Measurements from ENCODE around the gene TBC1D9. TPM values are rescaled to one million over a fixed set of nuclear protein-coding genes. Genes with fewer than 3 reads are reported as not detected.

TBC1D9 gene
- total and polyA plus RNA-seq, 2 donors (not counting 1 experiment from before 2014, with no cell fraction given) = 48.9 to 235 TPM

DNA sequence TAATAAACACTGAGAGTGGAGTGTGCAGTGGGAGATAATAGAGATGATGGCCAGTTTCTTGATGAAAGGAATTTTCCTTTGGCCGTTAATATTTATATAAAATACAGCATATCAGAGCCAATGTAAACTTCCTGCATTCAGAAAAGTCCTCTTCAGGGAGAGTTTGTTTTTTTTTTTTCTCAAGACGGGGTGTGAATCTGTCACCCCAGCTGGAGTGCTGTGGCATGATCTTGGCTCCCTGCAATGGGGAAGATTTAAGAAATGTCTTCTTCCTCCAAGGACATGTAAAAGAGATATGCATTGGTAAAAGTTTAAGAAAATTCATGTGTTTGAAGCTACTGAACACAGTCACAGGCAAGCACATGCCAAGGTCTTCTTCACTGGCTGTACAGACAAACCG lies 25.4 kb upstream of the TBC1D9 start:
- no peak overlapping the region for H3K9ac ChIP-seq (ENCODE audit: low read length)
- POLR2A ChIA-PET = interaction anchor here (0.6 kb wide), 1 partner anchor 36 kb away, joined by 3 read pairs; no protein-coding TSS in a partner anchor
- ATAC-seq (ENCODE audit: low read depth) = no peak
- H3K4me2 ChIP-seq (replicated peaks; ENCODE audit: low read depth, low read length, poor library complexity, severe bottlenecking) = no peak overlapping the region
- no peaks in the 10 kb centered on the region for H3K9me3 Mint-ChIP-seq (ENCODE audit: insufficient read depth)
- H3K4me1 Mint-ChIP-seq = peaks cover 31% of the 10 kb centered on the region
- WGBS (ENCODE audit: insufficient coverage) = no CpG with 5 or more reads among the region's 3 CpGs
- H3K27me3 ChIP-seq (replicated peaks in 1 of 4; ENCODE audit: control extremely low read depth in 1 of 4, control insufficient read depth in 3 of 4, insufficient read depth in 4 of 4, low read length in 3 of 4) = no peaks in the 10 kb centered on the region
- H3K4me3 Mint-ChIP-seq = no peak overlapping the region
- peak overlapping the region; percentile 32 for H3K27ac Mint-ChIP-seq
- peaks cover 6 to 8% of the 10 kb centered on the region in 2 donors for H3K4me1 ChIP-seq (ENCODE audit: control insufficient read depth in 2 of 2, insufficient read depth in 2 of 2, low read length in 2 of 2)
- no peak overlapping the region for H3K4me3 ChIP-seq (ENCODE audit: control extremely low read depth in 1 of 5, extremely low read depth in 1 of 5, insufficient read depth in 1 of 5, low read depth in 2 of 5, low read length in 4 of 5)
- H2AFZ ChIP-seq (ENCODE audit: insufficient read depth, low read depth, low read length, poor library complexity, severe bottlenecking) = no peak overlapping the region
- no peaks in the 10 kb centered on the region for H3K27me3 Mint-ChIP-seq
- H4K20me1 ChIP-seq (ENCODE audit: control insufficient read depth, insufficient read depth, low read length, poor library complexity, severe bottlenecking) = no peaks in the 10 kb centered on the region
- no peak for DNase-seq
- H3K9me3 ChIP-seq (ENCODE audit: control extremely low read depth in 1 of 3, control insufficient read depth in 2 of 3, insufficient read depth in 1 of 3, low read length in 2 of 3) = no peaks in the 10 kb centered on the region
- CTCF ChIA-PET = no interaction called here
- H3K36me3 ChIP-seq (replicated peaks in 1 of 2; ENCODE audit: control extremely low read depth in 1 of 2, control insufficient read depth in 1 of 2, extremely low read depth in 1 of 2, insufficient read depth in 2 of 2, low read length in 1 of 2) = no peaks in the 10 kb centered on the region
- TF ChIP-seq EZH2 (IDR thresholded peaks at IDR 0.05; ENCODE audit: borderline replicate concordance, insufficient read depth, low read depth, low read length, poor library complexity, severe bottlenecking) = no peak
- TF ChIP-seq, protein P1, sequence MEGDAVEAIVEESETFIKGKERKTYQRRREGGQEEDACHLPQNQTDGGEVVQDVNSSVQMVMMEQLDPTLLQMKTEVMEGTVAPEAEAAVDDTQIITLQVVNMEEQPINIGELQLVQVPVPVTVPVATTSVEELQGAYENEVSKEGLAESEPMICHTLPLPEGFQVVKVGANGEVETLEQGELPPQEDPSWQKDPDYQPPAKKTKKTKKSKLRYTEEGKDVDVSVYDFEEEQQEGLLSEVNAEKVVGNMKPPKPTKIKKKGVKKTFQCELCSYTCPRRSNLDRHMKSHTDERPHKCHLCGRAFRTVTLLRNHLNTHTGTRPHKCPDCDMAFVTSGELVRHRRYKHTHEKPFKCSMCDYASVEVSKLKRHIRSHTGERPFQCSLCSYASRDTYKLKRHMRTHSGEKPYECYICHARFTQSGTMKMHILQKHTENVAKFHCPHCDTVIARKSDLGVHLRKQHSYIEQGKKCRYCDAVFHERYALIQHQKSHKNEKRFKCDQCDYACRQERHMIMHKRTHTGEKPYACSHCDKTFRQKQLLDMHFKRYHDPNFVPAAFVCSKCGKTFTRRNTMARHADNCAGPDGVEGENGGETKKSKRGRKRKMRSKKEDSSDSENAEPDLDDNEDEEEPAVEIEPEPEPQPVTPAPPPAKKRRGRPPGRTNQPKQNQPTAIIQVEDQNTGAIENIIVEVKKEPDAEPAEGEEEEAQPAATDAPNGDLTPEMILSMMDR (IDR thresholded peaks at IDR 0.05) = no peak
- no peaks in the 10 kb centered on the region for H3K79me2 ChIP-seq (ENCODE audit: control insufficient read depth, insufficient read depth, low read length)
- H3K27ac ChIP-seq (ENCODE audit: low read length in 2 of 2) = no peak overlapping the region
- intact Hi-C loops (cut with micrococcal nuclease) = no loop called here

DNA sequence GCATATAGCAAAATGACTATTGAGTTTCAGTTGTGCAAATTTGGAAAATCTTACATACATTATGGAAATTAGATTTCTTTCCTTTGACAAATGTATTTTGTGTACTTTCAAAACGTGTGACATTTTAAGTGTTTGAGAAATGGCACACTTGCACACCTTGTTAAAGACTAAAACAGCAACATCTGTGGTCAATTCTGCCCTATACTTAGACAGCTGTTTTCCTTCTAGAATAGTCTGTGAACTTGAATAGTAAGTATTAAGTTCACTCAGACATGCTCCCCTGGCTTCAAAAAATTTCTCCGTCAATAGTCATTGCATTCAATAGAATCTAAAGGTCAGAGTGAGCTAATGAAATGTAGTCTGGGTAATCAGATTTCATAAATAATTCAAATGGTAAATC lies 21.7 kb upstream of the TBC1D9 start:
- POLR2A ChIA-PET = no interaction called here
- no peak overlapping the region for H3K4me3 ChIP-seq (ENCODE audit: control extremely low read depth in 1 of 5, extremely low read depth in 1 of 5, insufficient read depth in 1 of 5, low read depth in 2 of 5, low read length in 4 of 5)
- WGBS (ENCODE audit: insufficient coverage) = no CpG with 5 or more reads among the region's 2 CpGs
- no peak for TF ChIP-seq EZH2 (IDR thresholded peaks at IDR 0.05; ENCODE audit: borderline replicate concordance, insufficient read depth, low read depth, low read length, poor library complexity, severe bottlenecking)
- TF ChIP-seq, protein P1 (IDR thresholded peaks at IDR 0.05) = no peak
- DNase-seq (no peak), ATAC-seq (ENCODE audit: low read depth) (no peak)
- no peaks in the 10 kb centered on the region for H3K9me3 Mint-ChIP-seq (ENCODE audit: insufficient read depth)
- H4K20me1 ChIP-seq (ENCODE audit: control insufficient read depth, insufficient read depth, low read length, poor library complexity, severe bottlenecking) = no peaks in the 10 kb centered on the region
- no peak overlapping the region for H3K27ac ChIP-seq (ENCODE audit: low read length in 2 of 2)
- no peak overlapping the region for H3K4me3 Mint-ChIP-seq
- no peak overlapping the region for H3K4me2 ChIP-seq (replicated peaks; ENCODE audit: low read depth, low read length, poor library complexity, severe bottlenecking)
- no peak overlapping the region for H2AFZ ChIP-seq (ENCODE audit: insufficient read depth, low read depth, low read length, poor library complexity, severe bottlenecking)
- H3K36me3 ChIP-seq (replicated peaks in 1 of 2; ENCODE audit: control extremely low read depth in 1 of 2, control insufficient read depth in 1 of 2, extremely low read depth in 1 of 2, insufficient read depth in 2 of 2, low read length in 1 of 2) = no peaks in the 10 kb centered on the region
- intact Hi-C loops (cut with micrococcal nuclease) = no loop called here
- H3K4me1 Mint-ChIP-seq = peaks cover 43% of the 10 kb centered on the region
- H3K27me3 ChIP-seq (replicated peaks in 1 of 4; ENCODE audit: control extremely low read depth in 1 of 4, control insufficient read depth in 3 of 4, insufficient read depth in 4 of 4, low read length in 3 of 4) = no peaks in the 10 kb centered on the region
- H3K27ac Mint-ChIP-seq = no peak overlapping the region
- H3K4me1 ChIP-seq (ENCODE audit: control insufficient read depth in 2 of 2, insufficient read depth in 2 of 2, low read length in 2 of 2) = peaks cover 17 to 19% of the 10 kb centered on the region in 2 donors
- no peaks in the 10 kb centered on the region for H3K27me3 Mint-ChIP-seq
- H3K9ac ChIP-seq (ENCODE audit: low read length) = no peak overlapping the region
- CTCF ChIA-PET = no interaction called here
- no peaks in the 10 kb centered on the region for H3K9me3 ChIP-seq (ENCODE audit: control extremely low read depth in 1 of 3, control insufficient read depth in 2 of 3, insufficient read depth in 1 of 3, low read length in 2 of 3)
- no peaks in the 10 kb centered on the region for H3K79me2 ChIP-seq (ENCODE audit: control insufficient read depth, insufficient read depth, low read length)

Data from B cell (primary cell).